Jurkat, Clone E6-1 (cell line): ENCODE results near the gene ECHS1. TPM values are rescaled to one million over a fixed set of nuclear protein-coding genes. Genes with fewer than 3 reads are reported as not detected.
A peak's percentile ranks its signal among the peaks of the same experiment; 100 is the strongest.
"Not testable (repeated sequence)": the region's sequence is repeated elsewhere in the genome, so short reads cannot be mapped to it uniquely, and the experiment has no call there.

ENCODE experiments used
- DNase-seq: peaks from one replicate; pipeline ENCODE4 v3.0.0-alpha.2; 2011; ENCODE audit warnings: low read depth, low spot score
- H3K4me3 ChIP-seq: 2 replicates; pipeline ENCODE4 v1.5.1; 2011; ENCODE audit warnings: mild to moderate bottlenecking, low read length, control low read depth, moderate library complexity
- polyA plus RNA-seq: library from polyadenylated mRNA; unstranded; fragments of >200 nt; gene quantifications from one replicate; pipeline ENCODE4 v1.2.1, GENCODE V29; 2012; ENCODE audit warnings: missing spikeins; ENCODE audit not compliant: insufficient read length, insufficient read depth

The ECHS1 gene
- 63.3 TPM for polyA plus RNA-seq

DNA sequence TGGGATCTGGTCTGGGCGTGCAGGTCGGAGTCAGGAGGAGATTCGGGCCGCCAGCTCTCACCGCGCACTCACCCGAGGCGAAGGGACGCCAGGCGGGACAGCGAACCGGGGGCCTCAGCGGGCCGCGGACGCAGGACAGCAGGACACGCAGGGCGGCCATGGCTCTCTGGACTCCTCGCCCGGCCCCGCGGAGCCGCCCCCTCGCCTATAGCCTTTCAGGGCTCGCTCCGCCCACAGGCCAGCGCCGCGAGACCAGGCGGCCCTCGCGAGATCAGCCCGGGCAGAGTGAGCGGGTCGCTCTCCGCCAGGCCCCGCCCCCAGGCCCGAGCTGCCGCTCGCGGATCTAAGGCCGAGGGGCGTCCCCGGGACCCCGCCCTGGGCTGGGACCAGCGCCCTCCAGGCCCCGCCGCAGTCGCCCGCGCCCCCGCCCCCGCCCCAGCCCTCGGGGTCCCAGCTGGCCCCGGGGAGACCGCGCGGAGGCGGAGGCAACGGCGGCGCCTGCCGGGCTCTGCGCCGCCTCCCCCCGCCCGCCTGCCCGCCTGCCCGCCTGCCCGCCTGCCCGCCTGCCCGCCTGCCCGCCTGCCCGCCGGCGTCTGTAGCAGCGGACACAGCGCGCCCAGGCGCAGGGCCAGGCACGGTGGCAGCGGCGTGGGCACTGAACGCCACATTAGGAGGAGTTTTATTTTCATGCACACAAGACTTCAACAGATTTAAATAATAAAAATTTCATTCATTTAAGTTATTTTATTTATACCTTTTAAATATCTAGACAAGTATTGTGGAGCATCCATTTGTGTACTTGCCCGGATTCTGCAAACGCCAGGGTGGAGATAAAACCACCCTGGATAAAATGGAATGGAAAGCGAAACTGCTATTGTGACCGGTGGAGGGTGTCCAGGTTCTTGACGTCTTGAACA lies at the start of gene ECHS1:
TSS of gene ECHS1 (minus strand) at position 181 of the 917 bp plus-strand sequence. CDS start at position 160, 21 bp downstream.
- H3K4me3 ChIP-seq = peak within 1 kb of the TSS; percentile 68

DNA sequence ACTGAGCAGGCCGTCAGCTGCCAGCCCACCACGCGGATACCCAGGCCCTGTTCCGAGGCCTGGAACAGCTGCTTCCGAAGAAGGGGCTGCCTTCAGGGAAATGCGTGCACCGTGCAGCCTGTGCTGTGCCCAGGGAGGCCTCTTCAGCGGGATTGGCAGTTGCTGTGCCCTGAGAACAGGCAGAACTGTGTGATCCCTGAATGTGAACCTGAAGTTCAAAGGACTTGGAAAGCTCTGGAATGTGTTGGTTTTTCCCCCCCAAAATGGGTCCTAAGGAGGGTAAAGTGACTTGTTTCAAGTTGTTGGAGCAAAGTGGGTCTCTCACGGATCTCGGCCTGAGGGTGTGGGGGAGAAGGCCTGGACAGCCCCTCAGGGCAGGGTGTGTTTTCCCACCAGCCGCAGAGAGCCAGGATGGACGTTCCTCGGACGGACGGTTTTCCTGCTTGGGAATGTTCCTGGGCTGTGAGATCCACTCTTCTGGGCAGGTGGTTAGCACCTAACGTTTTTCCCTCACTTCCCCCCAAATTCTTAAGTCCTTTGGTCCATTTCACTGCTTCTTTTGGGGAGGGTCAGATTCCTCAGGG lies 49.2 kb upstream of the ECHS1 start:
- DNase-seq = no peak
- H3K4me3 ChIP-seq = no peak overlapping the region

More for the DNA sequence above, at the start of gene ECHS1:
- peak; percentile 74 for DNase-seq

DNA sequence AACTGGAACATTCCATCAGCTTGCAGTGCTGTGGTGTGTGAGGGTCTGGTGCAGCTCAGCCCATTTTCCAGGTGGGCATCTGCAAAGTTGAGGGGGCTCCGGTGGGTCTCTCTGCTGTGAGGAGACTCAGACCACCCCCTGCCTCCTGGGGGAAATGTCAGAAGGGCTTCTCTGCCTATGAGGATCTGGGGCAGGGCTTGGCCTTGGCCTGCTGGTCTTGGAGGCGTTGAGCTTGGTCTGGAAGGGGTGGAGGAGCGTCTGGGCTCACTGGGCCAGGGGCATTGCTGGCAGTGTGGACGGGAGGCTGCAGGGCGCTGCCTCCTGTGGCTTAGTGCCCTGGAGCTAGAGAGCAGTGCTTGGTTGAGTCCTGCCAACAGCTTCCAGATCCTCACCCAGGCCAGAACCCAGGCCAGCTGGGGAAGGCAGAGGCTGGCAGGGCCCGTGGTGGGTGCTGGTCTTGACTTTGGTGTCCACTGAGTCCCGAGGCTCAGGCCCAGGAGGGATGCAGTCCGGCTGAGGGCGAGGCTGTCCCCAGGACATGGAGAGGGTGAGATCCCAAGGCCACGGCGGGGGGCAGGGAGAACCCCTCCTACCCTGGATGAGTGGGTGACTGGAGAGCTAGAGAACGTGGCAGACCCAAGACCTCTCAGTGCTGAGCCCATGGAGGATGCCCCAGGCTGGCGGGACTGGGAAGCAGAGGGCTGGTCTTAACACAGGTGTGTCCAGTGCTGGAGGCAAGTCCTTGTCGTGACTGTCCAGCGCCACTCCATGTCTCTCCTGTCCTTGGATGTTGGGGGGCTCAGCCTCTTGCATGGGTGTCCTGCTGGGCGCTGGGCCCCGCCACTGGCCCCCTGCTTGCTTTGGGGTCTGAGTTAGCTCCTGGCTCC lies 48.4 kb upstream of the ECHS1 start:
- DNase-seq = no peak

DNA sequence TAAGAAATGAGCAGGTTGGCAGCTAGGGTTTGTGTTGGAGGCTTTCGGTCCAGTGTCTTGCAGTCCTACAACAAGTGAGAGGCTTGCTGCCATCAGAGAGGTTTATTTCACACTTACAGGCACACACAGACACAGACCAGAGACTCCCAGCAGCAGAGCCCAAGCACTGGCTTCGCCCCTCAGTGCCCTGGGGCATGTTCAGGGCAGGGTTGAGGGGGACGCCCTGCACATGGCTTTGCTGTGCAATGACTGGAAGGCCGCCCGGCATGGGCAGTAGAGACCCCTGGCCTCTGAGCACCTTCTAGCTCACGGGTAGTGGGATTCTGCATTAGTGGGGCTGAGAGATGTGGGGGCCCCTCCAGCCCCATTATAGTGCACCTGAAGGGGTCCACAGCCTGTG lies 47.4 kb upstream of the ECHS1 start:
- no peak for DNase-seq
- H3K4me3 ChIP-seq = no peak overlapping the region

More for the DNA sequence above, 48.4 kb upstream of the ECHS1 start:
- H3K4me3 ChIP-seq = no peak overlapping the region

DNA sequence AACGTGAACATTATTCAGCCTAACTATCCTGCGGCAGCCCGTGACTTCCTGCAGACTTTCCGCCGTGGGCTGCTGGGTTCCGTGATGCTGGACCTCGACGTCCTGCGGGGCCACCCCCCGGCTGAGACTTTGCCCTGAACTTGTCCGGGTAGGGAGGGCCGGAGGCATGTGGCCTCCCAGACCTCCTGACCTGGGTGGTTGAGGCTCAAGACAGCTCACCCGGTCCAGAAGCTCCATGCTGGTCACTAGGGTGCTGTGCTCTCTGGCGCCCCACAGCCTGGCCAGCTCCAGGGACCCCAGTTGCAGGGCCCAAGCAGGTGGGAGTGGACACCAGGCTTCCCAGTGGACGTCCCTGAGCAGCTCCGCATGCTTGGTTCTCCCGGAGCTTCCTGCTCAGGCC lies 46.9 kb upstream of the ECHS1 start:
- H3K4me3 ChIP-seq = no peak overlapping the region
- no peak for DNase-seq

DNA sequence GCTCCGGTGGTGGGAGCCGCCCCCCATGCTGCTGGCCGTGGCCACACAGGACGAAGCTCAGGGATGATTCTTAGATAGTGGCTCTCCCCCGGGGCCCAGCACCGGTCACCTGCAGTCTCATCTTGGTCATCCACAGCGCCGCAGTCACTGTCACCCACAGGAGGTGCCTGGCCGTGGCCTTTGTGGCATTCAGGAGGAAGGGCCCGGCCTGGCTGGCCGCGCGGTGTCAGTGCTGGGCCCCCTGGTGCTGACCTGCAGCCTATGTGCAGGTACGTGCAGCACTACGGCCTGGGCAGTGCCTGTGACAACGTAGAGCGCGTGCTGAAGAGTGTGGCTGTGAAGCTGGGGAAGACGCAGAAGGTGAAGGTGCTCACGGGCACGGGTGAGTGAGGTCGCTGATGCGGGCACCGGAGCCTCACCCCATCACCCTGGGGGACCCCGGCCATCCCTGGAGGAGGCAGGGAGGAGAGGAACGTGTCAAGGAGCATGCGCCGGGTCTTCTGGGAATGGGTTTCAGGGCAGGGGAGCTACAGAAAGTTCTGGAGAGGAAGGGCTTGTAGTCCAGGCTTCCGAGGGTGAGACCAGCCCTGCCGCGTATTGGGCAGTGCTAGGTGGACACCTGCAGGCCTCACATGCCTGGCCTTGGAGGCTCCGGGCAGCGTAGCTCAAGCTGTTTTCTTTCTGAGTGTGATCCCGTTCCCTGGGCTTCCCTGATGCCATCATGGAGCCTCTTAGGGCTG lies 46.2 kb upstream of the ECHS1 start:
- no peak for DNase-seq
- no peak overlapping the region for H3K4me3 ChIP-seq

DNA sequence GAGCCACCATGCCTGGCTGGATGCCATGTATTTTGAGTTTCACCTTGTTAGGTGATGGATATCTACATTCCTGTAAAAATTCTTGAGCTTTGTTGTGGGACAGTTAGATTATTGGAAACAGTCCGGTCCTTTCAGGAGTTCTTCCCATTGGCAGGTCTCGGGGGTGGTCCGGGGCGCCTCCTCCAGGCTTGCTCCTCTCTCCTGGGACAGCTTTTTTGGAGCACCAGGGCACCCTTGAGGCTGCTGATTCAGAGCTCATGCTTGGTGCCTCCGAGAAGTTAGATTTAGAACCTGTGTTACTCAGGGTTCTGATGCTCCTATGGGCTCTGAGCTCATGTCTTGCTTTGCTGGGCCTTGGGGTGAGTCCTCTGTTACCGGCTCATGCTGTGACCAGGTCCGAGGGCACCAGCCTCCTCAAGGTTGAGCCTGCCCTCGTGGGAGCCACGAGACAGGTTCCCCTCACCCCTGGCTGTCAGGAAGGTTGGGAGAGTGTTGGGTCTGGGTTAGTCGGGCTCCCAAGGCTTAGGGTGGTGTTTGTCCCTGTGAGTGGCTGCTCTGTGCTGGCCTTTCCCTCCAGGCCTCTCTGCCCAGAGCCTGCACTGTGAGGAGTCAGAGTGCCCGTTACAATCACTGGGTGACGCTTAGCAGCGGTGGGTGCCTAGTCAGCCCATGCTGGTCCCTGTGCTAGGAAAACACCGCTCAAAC lies 45.3 kb upstream of the ECHS1 start:
- no peak overlapping the region for H3K4me3 ChIP-seq
- DNase-seq = no peak

DNA sequence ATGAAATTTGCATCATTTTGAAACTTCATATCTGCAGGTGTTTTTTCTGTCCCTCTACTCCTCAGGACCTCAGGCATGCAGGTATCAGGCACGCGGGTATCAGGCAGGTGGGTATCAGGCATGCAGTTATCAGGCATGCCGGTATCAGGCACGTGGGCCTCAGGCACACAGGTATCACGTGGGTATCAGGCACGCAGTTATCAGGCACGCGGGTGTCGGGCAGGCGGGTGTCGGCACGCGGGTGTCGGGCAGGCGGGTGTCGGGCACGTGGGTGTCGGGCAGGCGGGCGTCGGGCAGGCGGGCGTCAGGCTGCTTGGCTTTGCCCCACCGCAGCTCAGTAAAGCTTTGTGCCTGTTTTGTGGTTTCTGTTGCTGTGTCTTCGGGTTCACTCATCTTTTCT lies 42.6 kb upstream of the ECHS1 start:
- H3K4me3 ChIP-seq = no peak overlapping the region
- DNase-seq = no peak

DNA sequence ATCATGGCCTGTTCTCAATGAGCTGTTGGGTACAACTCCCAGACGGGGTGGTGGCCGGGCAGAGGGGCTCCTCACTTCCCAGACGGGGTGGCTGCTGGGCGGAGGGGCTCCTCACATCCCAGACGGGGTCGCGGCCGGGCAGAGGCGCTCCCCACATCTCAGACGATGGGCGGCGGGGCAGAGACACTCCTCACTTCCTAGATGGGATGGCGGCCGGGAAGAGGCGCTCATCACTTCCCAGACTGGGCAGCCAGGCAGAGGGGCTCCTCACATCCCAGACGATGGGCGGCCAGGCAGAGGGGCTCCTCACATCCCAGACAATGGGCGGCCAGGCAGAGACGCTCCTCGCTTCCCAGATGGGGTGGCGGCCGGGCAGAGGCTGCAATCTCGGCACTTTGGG lies 41.2 kb upstream of the ECHS1 start:
- DNase-seq, H3K4me3 ChIP-seq: not testable (repeated sequence)

DNA sequence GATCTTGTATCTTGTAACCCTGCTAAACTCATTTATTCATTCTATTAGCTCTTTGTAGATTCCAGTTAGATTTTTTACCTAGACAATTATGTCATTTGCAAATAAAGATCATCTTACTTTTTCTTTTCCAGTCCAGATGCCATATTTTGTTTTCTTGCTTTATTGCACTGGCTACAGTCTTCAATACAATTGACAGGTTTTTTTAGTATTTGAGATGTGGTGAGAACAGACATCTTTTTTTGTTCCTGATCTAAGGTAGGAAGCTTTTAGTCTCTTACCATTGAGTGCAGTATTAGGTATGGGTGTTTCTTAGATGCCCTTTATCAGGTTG lies 39.2 kb upstream of the ECHS1 start:
- DNase-seq = no peak
- H3K4me3 ChIP-seq = no peak overlapping the region

DNA sequence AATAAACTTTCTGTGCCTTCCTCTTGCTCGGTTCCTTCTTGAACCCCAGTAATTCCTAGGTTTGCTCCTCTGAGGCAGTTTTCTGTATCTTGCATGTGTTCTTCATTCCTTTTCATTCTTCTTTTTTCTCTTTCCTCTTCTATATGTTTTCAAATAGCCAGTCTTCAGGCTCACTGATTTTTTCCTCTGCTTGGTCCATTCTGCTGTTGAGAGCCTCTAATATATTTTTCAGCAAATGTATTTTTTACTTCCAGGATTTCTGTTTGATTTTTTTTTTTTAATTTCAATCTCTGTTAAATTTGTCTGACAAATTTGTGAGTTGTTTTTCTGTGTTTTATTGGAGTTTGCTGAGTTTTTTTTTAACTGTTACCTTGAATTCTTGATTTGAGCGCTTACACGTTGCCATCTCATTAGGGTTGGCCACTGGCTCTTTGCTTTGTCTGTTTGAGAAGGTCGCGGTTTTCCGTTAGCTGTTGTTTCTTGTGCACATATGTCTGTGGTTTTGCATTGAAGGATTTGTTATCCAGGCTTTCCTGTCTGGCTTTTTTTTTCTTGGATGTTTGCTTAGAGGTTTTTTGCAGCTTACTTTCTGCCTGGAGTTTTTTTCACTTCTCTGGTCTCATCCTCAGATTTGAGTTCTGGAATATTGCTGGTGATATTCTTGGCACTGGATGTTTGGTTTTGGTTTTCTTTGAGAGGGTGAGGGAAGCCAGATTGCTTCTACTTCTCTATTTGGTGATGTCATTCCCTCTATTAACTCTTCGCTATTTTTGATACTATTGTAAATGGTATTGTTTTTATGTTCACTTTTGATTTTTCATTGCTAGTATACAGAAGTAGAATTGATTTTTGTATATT lies 38.6 kb upstream of the ECHS1 start:
- DNase-seq = no peak

DNA sequence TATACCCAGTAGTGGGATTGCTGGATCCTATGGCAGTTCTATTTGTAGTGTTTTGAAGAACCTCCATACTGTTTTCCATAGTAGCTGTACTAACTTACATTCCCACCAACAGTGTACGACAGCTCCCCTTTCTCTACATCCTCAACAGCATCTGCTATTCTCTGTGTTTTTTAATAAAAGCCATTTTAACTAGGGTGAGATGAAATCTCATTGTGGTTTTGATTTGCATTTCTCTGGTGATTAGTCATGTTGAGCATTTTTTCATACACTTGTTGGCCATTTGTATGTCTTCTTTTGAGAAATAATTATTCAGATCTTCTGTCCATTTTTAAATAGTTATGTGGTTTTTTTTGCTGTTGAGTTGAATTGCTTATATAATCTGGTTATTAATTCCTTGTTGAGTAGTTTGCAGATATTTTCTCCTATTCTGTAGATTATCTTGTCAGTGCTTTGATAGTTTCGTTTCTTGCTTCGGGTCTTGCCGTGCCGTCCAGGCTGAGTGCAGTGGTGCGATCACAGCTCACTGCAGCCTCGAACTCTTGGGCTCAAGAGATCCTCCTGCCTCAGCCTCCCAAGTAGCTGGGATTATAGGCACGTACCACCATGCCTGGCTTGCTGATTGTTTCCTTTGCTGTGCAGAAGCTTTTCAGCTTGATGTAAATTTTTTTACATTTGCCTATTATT lies 32.8 kb upstream of the ECHS1 start:
- H3K4me3 ChIP-seq = no peak overlapping the region
- DNase-seq = no peak

More for the DNA sequence above, 38.6 kb upstream of the ECHS1 start:
- H3K4me3 ChIP-seq = no peak overlapping the region

DNA sequence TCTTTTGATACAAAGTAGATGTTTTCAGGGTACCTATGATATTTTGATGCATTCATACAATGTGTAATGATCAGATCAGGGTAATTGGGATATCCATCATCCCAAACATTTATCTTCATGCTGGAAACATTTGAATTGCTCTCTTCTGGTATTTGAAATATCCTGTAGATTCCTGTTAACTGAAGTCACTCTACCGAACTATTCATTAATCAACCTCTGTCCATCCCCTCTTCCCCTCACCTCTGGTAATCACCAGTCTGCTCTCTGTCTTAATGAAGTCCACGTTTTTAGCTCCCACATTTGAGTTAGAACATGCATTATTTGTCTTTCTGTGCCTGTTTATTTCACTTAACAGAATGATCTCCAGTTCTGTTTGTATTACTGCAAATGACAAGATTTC lies 32.1 kb upstream of the ECHS1 start:
- no peak overlapping the region for H3K4me3 ChIP-seq
- no peak for DNase-seq

DNA sequence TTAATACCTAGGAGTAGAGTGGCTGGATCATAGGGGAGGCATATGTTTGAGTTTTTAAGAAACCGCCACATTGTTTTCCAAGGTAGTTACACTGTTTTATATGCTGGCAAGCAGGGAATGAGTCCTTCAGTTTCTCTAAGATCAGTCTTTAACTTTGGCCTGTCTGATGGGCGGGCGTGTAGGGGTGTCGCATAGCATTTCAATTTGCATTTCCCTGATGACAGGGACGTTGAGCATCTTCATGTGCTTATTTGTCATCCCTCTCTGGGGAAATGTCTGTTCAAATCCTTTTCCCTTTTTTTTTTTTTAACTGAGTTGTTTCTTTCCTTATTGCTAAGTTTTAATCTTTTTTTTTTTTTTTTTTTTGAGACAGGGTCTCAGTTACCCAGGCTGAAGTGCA lies 30.6 kb upstream of the ECHS1 start:
- DNase-seq = no peak
- H3K4me3 ChIP-seq = no peak overlapping the region

DNA sequence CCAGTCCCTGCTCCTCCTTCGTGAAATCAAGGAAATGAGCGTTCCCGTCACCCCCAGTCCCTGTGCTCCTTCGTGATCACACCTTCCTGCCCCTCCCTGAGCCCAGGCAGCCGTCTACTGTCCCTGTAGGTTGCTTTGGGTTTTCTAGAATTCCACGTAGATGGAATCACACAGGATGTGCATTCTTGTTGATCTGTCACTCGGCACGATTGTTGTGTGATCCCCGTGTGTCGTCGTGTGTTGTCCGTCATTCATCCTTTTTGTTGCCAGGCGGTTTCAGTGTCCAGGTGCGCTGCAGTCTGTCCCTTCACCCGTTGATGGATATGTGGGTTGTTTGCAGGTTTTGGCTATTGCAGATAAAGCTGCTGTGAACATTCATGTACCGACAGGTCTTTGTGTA lies 30.2 kb upstream of the ECHS1 start:
- DNase-seq = no peak
- H3K4me3 ChIP-seq = no peak overlapping the region

DNA sequence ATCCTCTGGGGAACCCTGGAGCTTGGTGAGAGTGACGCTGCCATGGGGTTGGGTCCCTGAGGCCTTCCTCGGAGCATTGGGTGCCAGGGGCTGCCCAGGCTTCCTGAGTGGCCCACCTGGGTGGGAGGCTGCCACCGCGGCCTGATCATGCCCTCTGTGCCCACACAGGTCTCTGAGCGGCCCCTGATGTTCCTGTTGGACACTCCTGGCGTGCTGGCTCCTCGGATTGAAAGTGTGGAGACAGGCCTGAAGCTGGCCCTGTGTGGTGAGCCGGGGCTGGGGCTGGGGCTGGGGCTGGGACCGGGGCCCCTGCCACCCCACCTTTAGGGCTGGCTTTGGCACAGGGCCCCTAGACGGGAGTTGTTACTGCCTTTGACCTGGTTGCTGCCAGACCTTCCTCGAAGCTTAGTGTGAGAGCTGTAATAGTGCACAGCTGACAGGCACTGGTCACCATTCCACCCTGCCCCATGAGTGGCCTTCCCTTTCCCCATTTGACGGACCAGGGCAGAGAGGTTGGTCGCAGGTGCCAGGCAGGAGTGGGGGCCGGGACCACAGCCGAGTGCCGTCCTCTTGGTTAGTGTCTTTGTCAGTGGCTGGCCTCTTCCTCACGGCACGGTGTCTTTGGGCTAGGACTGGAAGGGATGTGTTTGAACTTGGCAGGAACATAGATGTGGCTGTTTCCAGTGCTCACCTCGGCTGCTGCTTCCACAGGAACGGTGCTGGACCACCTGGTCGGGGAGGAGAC lies 29.0 kb upstream of the ECHS1 start:
- no peak overlapping the region for H3K4me3 ChIP-seq
- no peak for DNase-seq
